WTC11 (cell line): ENCODE measurements around the gene CACNA1F. TPM values are rescaled to one million over a fixed set of nuclear protein-coding genes. Genes with fewer than 3 reads are reported as not detected.

Experiments used
- ATAC-seq: fragments of 200-7000 bp; cut with Tn5 transposase; 2 replicates; pipeline ENCODE4 v1.10.0; 2021; ENCODE audit warnings: mild to moderate bottlenecking, moderate library complexity
- CTCF ChIA-PET: fragments of 300-600 bp; sonication (Branson Sonifier 250); formaldehyde crosslinking; loops from one replicate; lab custom pipeline; 2021; ENCODE audit warnings: antibody characterized with exemption; lab: Charles Lee
- POLR2A ChIA-PET: fragments of 350-600 bp; sonication (Branson Sonifier 250); formaldehyde crosslinking; loops from one replicate; lab custom pipeline; 2021; ENCODE audit warnings: antibody characterized with exemption; lab: Charles Lee
- DNase-seq: peaks from one replicate; pipeline ENCODE4 v3.0.0; 2021; ENCODE audit warnings: low spot score
- H3K27ac Mint-ChIP-seq: 2 replicates; pipeline ENCODE4 v1.8.0; 2021; ENCODE audit warnings: mixed read lengths
- H3K27me3 Mint-ChIP-seq: 2 replicates; pipeline ENCODE4 v1.8.0; 2021; ENCODE audit warnings: low read depth, mild to moderate bottlenecking, moderate library complexity, mixed read lengths
- H3K36me3 Mint-ChIP-seq: 2 replicates; pipeline ENCODE4 v1.8.0; 2021; ENCODE audit warnings: mixed read lengths
- H3K4me1 Mint-ChIP-seq: 2 replicates; pipeline ENCODE4 v1.8.0; 2022; ENCODE audit warnings: mixed read lengths
- H3K4me3 Mint-ChIP-seq: 2 replicates; pipeline ENCODE4 v1.8.0; 2021; ENCODE audit warnings: mild to moderate bottlenecking, moderate library complexity, mixed read lengths
- H3K9me3 Mint-ChIP-seq: 2 replicates; pipeline ENCODE4 v1.8.0; 2021; ENCODE audit warnings: mixed read lengths
- CREB1 ChIP-seq: sonication (generic); formaldehyde crosslinking; IDR thresholded peaks from 2 replicates; pipeline ENCODE4 v1.8.0; 2023; ENCODE audit warnings: mild to moderate bottlenecking, missing genetic modification reagents
- ETV6 ChIP-seq: sonication (generic); formaldehyde crosslinking; IDR thresholded peaks from 2 replicates; pipeline ENCODE4 v1.8.1; 2022; ENCODE audit warnings: mild to moderate bottlenecking, missing genetic modification reagents
- HMGA2 ChIP-seq: fragments of 250-450 bp; sonication (Bioruptor Pico); IDR thresholded peaks from 2 replicates; pipeline ENCODE4 v1.4.0; 2021; ENCODE audit warnings: mild to moderate bottlenecking, moderate library complexity
- KAT7 ChIP-seq: sonication (generic); formaldehyde crosslinking; IDR thresholded peaks from 2 replicates; pipeline ENCODE4 v1.8.1; 2023; ENCODE audit warnings: missing genetic modification reagents, mild to moderate bottlenecking, borderline replicate concordance
- RELA ChIP-seq: sonication (generic); formaldehyde crosslinking; IDR thresholded peaks from 2 replicates; pipeline ENCODE4 v1.8.1; 2022; ENCODE audit warnings: missing genetic modification reagents, mild to moderate bottlenecking, borderline replicate concordance
- RORB ChIP-seq: fragments of 250-450 bp; sonication (Bioruptor Pico); IDR thresholded peaks from 2 replicates; pipeline ENCODE4 v1.9.0; 2021; ENCODE audit warnings: mild to moderate bottlenecking
- ZNF219 ChIP-seq: sonication (generic); formaldehyde crosslinking; IDR thresholded peaks from 2 replicates; pipeline ENCODE4 v1.8.0; 2023; ENCODE audit warnings: missing genetic modification reagents, mild to moderate bottlenecking, borderline replicate concordance
- ZNF396 ChIP-seq: fragments of 250-450 bp; sonication (Bioruptor Pico); IDR thresholded peaks from 2 replicates; pipeline ENCODE4 v1.8.0; 2021; ENCODE audit warnings: mild to moderate bottlenecking, moderate library complexity, borderline replicate concordance
- total RNA-seq: library from RNA; stranded (reverse); gene quantifications from 3 replicates; pipeline ENCODE4 v1.2.3, GENCODE V29; 2021
- TF ChIP-seq, protein P1 (sequence below): sonication (generic); formaldehyde crosslinking; IDR thresholded peaks from 2 replicates; pipeline ENCODE4 v1.8.0; 2023; ENCODE audit warnings: missing genetic modification reagents
- TF ChIP-seq, protein P2 (sequence below): fragments of 250-450 bp; sonication (Bioruptor Pico); IDR thresholded peaks from 2 replicates; pipeline ENCODE4 v1.9.0; 2021; ENCODE audit warnings: mild to moderate bottlenecking, borderline replicate concordance
- TF ChIP-seq, protein P3 (sequence below): sonication (generic); formaldehyde crosslinking; IDR thresholded peaks from 2 replicates; pipeline ENCODE4 v1.8.1; 2022; ENCODE audit warnings: missing genetic modification reagents, borderline replicate concordance
- TF ChIP-seq, protein P4 (sequence below): sonication (generic); formaldehyde crosslinking; IDR thresholded peaks from 2 replicates; pipeline ENCODE4 v1.8.1; 2023; ENCODE audit warnings: mild to moderate bottlenecking, missing genetic modification reagents
- TF ChIP-seq, protein P5 (sequence below): sonication (generic); formaldehyde crosslinking; conservative IDR thresholded peaks from 2 replicates; pipeline ENCODE4 v1.8.1; 2022; ENCODE audit warnings: mild to moderate bottlenecking, missing genetic modification reagents

Gene CACNA1F
- total RNA-seq, 1 experiment from 2014 or later, result 1.6 TPM

DNA sequence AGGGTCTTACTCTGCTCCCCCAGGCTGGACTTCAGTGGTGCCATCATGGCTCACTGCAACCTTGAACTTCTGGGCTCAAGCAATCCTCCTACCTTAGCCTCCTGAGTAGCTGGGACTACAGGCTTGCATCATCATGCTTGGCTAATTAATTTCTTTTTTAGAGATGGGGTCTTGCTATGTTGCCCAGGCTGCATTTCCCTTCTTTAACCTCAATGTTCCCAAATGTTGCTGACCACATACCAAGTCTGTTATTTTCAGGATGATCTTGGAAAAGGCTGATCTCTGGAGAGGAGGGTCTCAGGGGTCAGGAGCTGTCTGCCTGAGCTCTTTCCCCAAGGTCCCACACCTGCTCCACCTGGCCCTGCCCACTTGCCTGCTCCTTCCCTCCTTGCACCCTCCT lies 13.0 kb downstream of the CACNA1F start:
- H3K9me3 Mint-ChIP-seq, result no peaks in the 10 kb centered on the region
- peaks cover 19% of the 10 kb centered on the region for H3K27me3 Mint-ChIP-seq
- no peaks in the 10 kb centered on the region for H3K4me1 Mint-ChIP-seq
- H3K4me3 Mint-ChIP-seq, result no peak overlapping the region
- H3K27ac Mint-ChIP-seq, result no peak overlapping the region
- TF ChIP-seq RELA (CRISPR knock-in tag), result no peak
- TF ChIP-seq, protein P1, sequence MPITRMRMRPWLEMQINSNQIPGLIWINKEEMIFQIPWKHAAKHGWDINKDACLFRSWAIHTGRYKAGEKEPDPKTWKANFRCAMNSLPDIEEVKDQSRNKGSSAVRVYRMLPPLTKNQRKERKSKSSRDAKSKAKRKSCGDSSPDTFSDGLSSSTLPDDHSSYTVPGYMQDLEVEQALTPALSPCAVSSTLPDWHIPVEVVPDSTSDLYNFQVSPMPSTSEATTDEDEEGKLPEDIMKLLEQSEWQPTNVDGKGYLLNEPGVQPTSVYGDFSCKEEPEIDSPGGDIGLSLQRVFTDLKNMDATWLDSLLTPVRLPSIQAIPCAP (CRISPR knock-in tag), result no peak
- TF ChIP-seq, protein P2, sequence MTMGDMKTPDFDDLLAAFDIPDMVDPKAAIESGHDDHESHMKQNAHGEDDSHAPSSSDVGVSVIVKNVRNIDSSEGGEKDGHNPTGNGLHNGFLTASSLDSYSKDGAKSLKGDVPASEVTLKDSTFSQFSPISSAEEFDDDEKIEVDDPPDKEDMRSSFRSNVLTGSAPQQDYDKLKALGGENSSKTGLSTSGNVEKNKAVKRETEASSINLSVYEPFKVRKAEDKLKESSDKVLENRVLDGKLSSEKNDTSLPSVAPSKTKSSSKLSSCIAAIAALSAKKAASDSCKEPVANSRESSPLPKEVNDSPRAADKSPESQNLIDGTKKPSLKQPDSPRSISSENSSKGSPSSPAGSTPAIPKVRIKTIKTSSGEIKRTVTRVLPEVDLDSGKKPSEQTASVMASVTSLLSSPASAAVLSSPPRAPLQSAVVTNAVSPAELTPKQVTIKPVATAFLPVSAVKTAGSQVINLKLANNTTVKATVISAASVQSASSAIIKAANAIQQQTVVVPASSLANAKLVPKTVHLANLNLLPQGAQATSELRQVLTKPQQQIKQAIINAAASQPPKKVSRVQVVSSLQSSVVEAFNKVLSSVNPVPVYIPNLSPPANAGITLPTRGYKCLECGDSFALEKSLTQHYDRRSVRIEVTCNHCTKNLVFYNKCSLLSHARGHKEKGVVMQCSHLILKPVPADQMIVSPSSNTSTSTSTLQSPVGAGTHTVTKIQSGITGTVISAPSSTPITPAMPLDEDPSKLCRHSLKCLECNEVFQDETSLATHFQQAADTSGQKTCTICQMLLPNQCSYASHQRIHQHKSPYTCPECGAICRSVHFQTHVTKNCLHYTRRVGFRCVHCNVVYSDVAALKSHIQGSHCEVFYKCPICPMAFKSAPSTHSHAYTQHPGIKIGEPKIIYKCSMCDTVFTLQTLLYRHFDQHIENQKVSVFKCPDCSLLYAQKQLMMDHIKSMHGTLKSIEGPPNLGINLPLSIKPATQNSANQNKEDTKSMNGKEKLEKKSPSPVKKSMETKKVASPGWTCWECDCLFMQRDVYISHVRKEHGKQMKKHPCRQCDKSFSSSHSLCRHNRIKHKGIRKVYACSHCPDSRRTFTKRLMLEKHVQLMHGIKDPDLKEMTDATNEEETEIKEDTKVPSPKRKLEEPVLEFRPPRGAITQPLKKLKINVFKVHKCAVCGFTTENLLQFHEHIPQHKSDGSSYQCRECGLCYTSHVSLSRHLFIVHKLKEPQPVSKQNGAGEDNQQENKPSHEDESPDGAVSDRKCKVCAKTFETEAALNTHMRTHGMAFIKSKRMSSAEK (CRISPR knock-in tag), result no peak
- TF ChIP-seq, protein P3, sequence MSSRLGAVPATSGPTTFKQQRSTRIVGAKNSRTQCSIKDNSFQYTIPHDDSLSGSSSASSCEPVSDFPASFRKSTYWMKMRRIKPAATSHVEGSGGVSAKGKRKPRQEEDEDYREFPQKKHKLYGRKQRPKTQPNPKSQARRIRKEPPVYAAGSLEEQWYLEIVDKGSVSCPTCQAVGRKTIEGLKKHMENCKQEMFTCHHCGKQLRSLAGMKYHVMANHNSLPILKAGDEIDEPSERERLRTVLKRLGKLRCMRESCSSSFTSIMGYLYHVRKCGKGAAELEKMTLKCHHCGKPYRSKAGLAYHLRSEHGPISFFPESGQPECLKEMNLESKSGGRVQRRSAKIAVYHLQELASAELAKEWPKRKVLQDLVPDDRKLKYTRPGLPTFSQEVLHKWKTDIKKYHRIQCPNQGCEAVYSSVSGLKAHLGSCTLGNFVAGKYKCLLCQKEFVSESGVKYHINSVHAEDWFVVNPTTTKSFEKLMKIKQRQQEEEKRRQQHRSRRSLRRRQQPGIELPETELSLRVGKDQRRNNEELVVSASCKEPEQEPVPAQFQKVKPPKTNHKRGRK (CRISPR knock-in tag), result no peak
- TF ChIP-seq, protein P4, sequence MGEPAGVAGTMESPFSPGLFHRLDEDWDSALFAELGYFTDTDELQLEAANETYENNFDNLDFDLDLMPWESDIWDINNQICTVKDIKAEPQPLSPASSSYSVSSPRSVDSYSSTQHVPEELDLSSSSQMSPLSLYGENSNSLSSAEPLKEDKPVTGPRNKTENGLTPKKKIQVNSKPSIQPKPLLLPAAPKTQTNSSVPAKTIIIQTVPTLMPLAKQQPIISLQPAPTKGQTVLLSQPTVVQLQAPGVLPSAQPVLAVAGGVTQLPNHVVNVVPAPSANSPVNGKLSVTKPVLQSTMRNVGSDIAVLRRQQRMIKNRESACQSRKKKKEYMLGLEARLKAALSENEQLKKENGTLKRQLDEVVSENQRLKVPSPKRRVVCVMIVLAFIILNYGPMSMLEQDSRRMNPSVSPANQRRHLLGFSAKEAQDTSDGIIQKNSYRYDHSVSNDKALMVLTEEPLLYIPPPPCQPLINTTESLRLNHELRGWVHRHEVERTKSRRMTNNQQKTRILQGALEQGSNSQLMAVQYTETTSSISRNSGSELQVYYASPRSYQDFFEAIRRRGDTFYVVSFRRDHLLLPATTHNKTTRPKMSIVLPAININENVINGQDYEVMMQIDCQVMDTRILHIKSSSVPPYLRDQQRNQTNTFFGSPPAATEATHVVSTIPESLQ (CRISPR knock-in tag), result no peak
- no peaks in the 10 kb centered on the region for H3K36me3 Mint-ChIP-seq
- ATAC-seq, result no peak
- DNase-seq, result no peak
- ChIA-PET CTCF (no interaction called here), POLR2A (no interaction called here)

DNA sequence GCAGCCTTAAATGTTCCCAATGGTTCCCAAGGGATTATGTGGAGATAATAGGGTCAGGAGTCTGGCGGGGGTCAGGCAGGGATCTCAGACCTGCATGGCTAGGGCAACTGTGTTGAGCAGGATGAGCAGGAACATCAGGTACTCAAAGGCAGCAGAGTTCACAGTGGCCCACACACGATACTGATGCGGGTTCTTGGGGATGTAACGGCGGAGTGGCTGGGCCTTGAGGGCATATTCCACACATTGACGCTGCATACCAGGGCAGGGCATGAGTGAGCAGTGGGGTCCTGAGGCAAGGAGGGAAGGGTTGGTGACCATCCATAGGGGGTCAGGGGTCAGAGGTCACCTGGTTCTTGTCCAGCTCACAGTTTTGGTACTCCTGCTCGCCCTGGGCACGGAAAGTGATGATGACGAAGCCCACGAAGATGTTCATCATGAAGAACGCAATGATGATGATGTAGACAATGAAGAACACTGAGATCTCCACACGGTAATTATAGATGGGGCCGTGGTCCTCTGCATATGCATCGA lies 18.1 kb downstream of the CACNA1F start:
- H3K4me1 Mint-ChIP-seq, result no peaks in the 10 kb centered on the region
- no peak overlapping the region for H3K27ac Mint-ChIP-seq

DNA sequence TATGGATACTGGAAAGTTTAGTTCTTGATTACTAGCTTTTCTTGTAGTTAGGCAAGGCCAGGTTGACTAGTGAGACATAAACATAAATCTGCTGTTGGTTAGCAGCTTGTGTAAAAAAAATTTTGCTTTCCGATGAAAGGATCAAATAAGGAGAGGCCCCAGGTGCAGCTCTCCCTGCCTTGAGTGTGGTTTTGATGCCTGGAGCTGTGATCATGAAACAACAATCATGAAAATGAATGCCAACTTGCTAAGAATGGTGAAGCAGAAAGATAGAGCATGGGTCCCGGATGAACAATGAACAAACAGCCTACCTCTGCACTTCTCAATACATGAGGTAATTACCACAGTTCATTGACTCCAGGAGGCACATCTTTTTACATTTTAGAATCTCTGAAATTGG lies 18.7 kb downstream of the CACNA1F start:
- Mint-ChIP-seq H3K4me1 (no peaks in the 10 kb centered on the region), H3K27ac (no peak overlapping the region), H3K4me3 (no peak overlapping the region), H3K27me3 (peaks cover 8% of the 10 kb centered on the region), H3K36me3 (no peaks in the 10 kb centered on the region), H3K9me3 (peaks cover 4% of the 10 kb centered on the region; the same call in 1 of the 2 replicates)
- CTCF ChIA-PET, result no interaction called here
- no peak for ATAC-seq
- POLR2A ChIA-PET, result no interaction called here
- DNase-seq, result no peak
- no peak for TF ChIP-seq CREB1 (CRISPR knock-in tag)
- TF ChIP-seq, protein P5, sequence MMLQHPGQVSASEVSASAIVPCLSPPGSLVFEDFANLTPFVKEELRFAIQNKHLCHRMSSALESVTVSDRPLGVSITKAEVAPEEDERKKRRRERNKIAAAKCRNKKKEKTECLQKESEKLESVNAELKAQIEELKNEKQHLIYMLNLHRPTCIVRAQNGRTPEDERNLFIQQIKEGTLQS (CRISPR knock-in tag), result no peak
- no peak for TF ChIP-seq RORB (CRISPR knock-in tag)
- no peak for TF ChIP-seq ETV6 (CRISPR knock-in tag)
- no peak for TF ChIP-seq ZNF219 (CRISPR knock-in tag)

More for the DNA sequence above, 18.1 kb downstream of the CACNA1F start:
- TF ChIP-seq ZNF396 (no peak), HMGA2 (no peak), KAT7 (CRISPR knock-in tag) (no peak)
- TF ChIP-seq, protein P4 (CRISPR knock-in tag), result no peak
- Mint-ChIP-seq H3K9me3 (peaks cover 4% of the 10 kb centered on the region; the same call in 1 of the 2 replicates), H3K36me3 (no peaks in the 10 kb centered on the region), H3K27me3 (peaks cover 8% of the 10 kb centered on the region), H3K4me3 (no peak overlapping the region)
- CTCF ChIA-PET, result no interaction called here
- POLR2A ChIA-PET, result no interaction called here
- ATAC-seq (no peak), DNase-seq (no peak)
